HL-60/S4 treated with retinoic acid at 250 ng/mL for 4 days and 3 days (cell line): Measurements from ENCODE around the gene TRPC4.

ENCODE experiments used
- in situ Hi-C: fragments of 300-500 bp; cut with MboI; formaldehyde crosslinking; loops from 2 replicates; pipeline ENCODE4 v1.7.0; 2022; ENCODE audit warnings: low sequenced_read_pairs

Gene TRPC4

DNA sequence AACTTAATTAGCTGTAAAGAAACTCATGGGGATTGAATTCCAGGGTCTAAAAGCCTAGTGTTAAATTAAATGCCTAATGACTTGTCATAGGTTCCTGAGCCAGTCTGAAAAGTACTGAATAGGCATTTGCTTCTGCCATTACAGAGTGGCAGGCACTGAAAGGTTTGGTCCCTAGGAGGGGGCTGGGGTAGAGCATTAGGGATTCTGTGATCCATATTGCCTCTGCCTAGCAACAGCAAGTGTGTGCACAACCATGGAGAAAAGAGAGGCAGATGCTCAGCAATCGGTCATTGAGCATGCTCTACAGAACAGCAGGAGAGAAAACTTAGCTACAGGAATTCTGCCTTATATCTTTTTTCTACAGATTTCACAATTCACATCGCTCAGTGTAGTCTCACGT, 133.5 kb downstream of the TRPC4 start:
- in situ Hi-C loops, result no loop called here

DNA sequence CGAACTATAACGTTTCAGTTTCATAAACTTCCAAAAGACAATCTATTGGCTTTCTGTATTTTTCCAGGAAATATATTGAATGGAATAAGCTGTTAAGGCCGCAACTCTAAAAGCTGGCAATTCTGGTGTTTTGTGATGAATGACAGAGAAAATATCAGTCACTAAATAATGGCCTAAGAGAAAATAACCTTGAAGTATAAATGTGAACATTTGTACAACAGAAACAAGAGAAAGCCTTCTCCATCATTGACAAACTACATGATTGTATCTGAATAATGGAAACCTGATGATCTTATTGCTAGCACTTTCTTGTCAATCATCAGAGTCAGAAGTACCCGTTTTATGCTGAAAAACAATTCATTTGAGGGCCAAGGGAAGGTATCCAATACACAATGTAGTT, 134.3 kb downstream of the TRPC4 start:
- in situ Hi-C loops, result no loop called here

GRCh38 chr13:37729876-37730275, 139.7 kb downstream of the TRPC4 start:
- in situ Hi-C loops, result no loop called here

GRCh38 chr13:37716420-37717195, 153.0 kb downstream of the TRPC4 start:
- in situ Hi-C loops, result no loop called here

DNA sequence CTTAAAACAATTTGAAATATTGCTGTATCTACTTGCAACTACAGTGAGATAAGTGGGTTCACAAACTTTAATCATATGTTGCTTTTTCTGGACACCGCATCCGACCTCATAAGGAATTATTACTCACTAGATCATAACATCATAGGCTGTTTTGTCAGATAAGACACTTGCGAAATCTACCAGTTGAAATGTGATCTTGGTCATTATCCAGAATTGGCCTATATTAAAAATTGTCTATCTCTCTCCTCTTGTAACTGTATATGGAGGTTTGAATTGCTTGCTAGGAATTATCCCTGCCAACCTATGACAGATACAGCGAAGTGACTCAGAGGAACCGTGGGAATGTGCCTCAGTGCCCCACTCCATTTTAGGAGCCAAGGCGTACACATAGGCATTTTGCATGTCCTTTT, 154.0 kb downstream of the TRPC4 start:
- in situ Hi-C loops, result no loop called here

- in situ Hi-C loops, result no loop called here
Observed at GRCh38 chr13:37709318-37709717, 160.3 kb downstream of the TRPC4 start.

DNA sequence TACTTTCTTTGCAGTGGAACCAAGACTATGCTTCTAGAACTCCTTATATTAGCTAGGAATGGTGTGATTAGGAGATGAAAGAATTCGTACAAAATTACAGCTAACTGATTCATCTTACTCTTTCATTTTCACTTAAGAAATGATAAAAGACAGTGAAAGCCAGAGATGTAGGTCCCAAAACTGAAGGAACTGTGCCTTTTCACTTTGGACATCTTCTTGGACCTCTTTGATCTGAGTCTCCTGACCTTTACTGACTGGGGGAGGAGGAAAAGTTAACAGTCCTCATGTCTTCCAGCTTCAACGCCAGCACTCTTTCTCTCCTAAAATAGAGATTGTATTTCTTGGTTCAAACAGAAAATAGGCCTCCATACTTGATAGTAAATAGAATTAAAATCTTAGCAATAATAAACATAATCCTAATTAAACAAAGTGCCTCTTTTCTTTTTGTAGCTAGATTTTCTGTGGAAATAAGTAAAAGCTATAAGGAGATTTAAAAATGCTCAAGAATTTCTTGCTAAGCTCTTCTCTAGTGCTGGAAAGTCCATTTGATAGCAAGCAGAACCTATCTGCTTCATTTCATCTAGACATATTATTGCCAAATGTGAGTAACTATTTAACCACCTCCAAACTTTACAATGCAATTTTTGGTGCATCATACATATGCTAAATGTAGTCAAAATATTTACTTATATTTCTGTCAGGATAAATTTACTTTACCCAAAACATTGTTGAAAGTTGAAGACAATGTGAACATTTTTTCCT, 161.7 kb downstream of the TRPC4 start:
- in situ Hi-C loops, result no loop called here

- in situ Hi-C loops, result no loop called here
Observed at GRCh38 chr13:37706041-37706440, 163.5 kb downstream of the TRPC4 start.

DNA sequence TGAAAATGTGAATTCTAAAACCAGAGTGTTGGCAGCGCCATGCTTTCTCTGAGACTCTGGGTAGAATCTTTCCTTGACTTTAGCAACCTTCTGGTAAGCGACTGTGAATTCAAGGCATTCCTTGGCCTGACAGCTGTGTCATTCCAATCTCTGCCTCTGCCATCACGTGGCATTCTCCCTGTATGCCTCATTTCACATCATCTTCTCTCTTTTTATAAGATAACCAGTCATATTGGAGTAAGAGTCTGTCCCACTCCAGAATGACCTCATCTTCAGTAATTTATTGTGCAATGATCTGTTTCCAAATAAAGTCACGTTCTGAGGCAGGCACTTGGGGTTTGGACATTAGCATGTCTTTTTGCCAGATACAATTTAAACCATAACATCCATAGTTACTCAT, 167.6 kb downstream of the TRPC4 start:
- in situ Hi-C loops, result no loop called here

GRCh38 chr13:37701306-37701705, 168.3 kb downstream of the TRPC4 start:
- in situ Hi-C loops, result no loop called here

DNA sequence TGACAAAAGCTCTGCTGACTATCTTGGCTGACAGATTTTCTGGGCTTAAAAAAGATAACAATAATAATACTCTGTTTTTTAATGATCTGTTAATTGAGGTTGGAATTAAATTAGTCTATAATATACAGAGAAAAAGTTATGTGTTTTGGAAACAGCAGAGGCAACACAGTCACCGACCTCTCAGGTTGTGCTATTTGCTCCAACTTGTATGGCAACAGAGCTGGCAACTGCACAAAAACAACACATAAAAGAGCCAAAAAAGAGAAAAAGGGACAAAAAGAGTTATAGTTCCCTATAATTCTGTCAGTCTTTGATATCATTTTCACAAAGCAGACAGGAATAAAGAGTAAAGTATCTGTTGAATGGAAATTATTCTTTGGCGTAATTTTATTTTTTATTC, 168.7 kb downstream of the TRPC4 start:
- in situ Hi-C loops, result no loop called here

DNA sequence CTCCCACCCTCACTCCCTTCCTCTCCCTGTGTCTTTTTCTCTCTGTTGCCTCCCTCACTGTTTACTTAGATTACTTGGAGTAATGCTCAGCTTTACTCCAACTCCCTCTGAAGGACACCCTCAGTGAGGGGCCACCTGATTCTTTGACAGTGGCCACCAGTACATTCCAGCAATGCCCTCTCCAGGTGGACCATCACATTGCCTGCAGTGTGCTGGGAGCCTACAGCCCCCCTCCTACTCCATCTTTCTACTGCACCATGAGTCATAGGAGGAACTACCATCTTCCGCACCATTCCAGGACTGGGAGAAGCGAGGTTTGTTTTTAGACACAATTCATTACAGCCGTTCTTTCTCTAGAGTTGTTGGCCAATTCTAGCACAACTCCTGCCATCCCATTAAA, 174.4 kb downstream of the TRPC4 start:
- in situ Hi-C loops, result no loop called here

DNA sequence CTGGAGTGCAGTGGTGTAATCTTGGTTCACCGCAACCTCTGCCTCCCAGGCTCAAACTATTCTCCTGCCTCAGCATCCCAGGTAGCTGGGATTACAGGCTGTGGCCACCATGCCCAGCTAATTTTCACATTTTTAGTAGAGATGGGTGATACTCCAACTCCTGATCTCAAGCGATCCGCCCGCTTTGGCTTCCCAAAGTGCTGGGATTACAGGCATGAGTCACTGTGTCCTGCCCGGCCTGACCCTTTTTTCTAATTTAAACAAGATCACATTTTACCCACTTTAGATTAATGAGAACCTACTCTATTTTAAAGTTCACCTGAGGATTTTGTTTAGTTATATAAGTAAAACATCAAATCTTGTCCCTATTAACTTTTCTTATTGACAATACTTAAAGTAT, 179.2 kb downstream of the TRPC4 start:
- in situ Hi-C loops, result no loop called here

DNA sequence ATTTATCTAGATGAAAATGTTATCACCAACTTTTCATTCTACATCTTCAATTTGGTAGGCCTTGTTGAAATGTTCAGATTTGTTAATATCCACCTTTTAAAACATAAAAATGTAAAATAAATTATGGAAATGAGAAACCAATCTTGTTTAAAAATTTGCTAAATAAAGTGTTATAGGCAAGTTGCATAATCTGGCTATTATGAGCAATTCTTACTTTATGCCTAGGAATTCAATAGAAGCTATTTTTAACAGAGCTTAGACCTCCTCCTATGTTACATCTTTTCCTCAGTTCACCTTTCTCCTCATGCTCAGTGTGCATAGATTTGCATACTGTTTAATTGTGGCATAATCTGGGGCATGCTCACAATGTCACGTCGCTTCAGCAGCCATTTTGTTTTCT, 183.1 kb downstream of the TRPC4 start:
- in situ Hi-C loops, result no loop called here

GRCh38 chr13:37685206-37685605, 184.4 kb downstream of the TRPC4 start:
- in situ Hi-C loops, result no loop called here

GRCh38 chr13:37682496-37682895, 187.1 kb downstream of the TRPC4 start:
- in situ Hi-C loops, result no loop called here

GRCh38 chr13:37681281-37682032, 188.1 kb downstream of the TRPC4 start:
- in situ Hi-C loops, result no loop called here

- in situ Hi-C loops, result no loop called here
Observed at GRCh38 chr13:37680137-37680536, 189.4 kb downstream of the TRPC4 start.

DNA sequence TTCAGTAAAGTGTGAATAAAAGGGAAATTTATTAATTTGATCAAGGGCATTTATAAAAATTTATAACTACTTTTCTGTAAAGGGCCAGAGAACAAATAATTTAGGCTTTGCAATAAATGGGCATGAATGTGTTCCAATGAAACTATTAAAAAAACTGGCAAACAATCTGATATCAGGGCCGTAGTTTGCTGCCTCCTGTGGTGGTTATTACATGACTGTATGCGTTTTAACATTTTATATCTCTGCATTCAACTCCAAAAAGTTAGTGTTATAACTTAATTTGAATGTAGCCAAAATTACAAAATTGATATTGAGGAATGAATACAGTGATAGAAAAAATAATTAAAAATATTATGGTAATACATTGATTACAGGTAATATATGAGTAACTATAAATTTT, 190.5 kb downstream of the TRPC4 start:
- in situ Hi-C loops, result no loop called here

- in situ Hi-C loops, result no loop called here
Observed at GRCh38 chr13:37669845-37670244, 199.7 kb downstream of the TRPC4 start.

DNA sequence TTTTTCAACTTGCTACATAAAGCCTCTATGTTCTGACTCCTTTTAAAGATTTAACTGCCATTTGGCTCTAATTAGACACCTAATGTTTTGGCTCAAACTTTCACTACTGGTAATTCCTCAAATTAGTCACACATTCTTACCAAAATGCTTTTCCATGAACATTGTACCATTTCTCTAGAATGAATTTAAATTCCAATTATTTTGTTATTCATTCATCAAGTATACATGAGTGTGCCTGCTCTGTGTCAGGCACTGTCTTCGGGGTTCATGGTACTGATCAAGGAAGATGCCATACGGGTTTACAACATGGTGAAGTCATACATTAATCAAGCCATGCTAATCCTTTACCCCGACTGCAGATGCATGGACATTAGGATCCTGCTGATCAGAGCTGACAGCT, 201.9 kb downstream of the TRPC4 start:
- in situ Hi-C loops, result no loop called here

DNA sequence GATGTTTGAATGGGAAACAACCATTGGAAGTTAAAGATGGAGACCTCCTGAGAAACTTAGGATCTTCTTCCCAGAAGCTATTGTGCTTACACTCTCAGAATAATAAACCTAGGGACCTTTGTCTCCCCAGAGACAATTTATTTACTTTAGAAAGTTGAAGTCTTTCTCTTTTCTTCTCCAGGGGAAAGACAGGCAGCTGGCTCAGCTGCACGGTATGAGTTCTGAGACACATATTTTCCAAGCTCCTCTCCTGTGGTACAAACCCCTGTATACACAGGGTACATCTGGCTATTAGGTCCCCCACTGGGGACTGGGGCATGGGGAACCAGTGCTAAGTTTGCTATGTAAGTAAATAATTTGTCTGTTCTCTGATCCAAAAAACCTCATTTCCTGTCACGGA, 203.5 kb downstream of the TRPC4 start:
- in situ Hi-C loops, result no loop called here
